Chondrocyte (in vitro differentiated cells): Measurements from ENCODE around the gene CR2. TPM values are rescaled to one million over a fixed set of nuclear protein-coding genes. Genes with fewer than 3 reads are reported as not detected.

ENCODE experiments used
- DNase-seq: peaks from one replicate; pipeline ENCODE4 v3.0.0; 2021; ENCODE audit warnings: mixed read lengths, low spot score
- H3K27ac Mint-ChIP-seq: one replicate; pipeline ENCODE4 v1.8.0; 2021; ENCODE audit warnings: mild to moderate bottlenecking, moderate library complexity, mixed read lengths; ENCODE audit not compliant: unreplicated experiment
- H3K27me3 Mint-ChIP-seq: 2 replicates; pipeline ENCODE4 v1.8.0; 2021; ENCODE audit warnings: low read depth, mixed read lengths
- H3K36me3 Mint-ChIP-seq: 2 replicates; pipeline ENCODE4 v1.8.0; 2021; ENCODE audit warnings: low read depth, mixed read lengths
- H3K4me1 Mint-ChIP-seq: 2 replicates; pipeline ENCODE4 v1.8.0; 2021; ENCODE audit warnings: low read depth, mild to moderate bottlenecking, mixed read lengths
- H3K4me3 Mint-ChIP-seq: one replicate; pipeline ENCODE4 v1.8.0; 2021; ENCODE audit warnings: mild to moderate bottlenecking, moderate library complexity, mixed read lengths; ENCODE audit not compliant: unreplicated experiment
- H3K9me3 Mint-ChIP-seq: 2 replicates; pipeline ENCODE4 v1.8.0; 2021; ENCODE audit warnings: low read depth, mixed read lengths
- CTCF ChIP-seq: fragments of 200-600 bp; sonication (generic); IDR thresholded peaks from 2 replicates; pipeline ENCODE4 v1.5.0; 2021; ENCODE audit warnings: antibody characterized with exemption, mild to moderate bottlenecking, moderate library complexity
- long read RNA-seq: library from polyadenylated mRNA; stranded (forward); transcript quantifications from one replicate; pipeline ENCODE4 v2.0.0, GENCODE V29; 2021
- total RNA-seq: library from RNA; stranded (reverse); gene quantifications from 3 replicates; pipeline ENCODE4 v1.2.1, GENCODE V29; 2021

Gene CR2
- total RNA-seq, result not detected in 3 replicates
- long read RNA-seq, result 0 reads

DNA sequence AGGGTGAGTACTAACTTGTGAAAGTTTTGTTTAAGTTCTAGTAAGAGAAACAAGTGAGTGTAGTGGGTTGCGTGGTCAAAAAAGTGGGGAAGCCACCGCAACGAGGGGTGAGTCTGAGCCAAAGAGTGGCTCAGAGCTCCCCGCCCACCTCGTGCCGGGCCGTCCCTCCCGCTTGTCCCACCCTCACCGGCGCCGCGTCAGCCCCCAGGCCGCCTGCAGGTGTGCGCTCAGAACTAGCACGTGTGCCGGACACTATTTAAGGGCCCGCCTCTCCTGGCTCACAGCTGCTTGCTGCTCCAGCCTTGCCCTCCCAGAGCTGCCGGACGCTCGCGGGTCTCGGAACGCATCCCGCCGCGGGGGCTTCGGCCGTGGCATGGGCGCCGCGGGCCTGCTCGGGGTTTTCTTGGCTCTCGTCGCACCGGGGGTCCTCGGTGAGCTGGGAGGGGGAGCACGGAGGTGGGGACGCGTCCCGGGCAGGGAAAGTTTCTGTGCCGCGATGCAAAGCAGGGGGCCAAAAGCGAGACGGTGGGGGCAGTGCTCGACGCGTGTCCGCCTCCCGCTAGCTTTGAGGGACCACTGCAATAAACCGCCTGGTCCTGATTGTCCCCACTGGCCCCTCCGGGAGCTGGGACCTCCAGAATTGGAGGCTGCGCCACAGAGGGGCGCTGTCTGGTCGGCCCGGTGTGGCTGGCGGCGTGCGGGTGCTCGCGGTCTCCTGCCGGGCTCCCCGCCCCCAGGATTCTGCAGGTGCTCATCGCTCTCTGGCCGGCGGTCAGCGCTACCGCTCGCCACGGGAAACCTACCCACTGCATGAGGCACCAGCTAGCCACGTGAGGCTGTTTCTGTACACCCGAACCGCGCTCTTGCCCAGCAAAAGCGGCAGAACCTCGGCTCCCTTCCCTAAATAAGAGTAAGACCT, at the start of gene CR2:
Gene CR2 (plus strand): TSS at position 283 of the 919 bp plus-strand sequence. CDS start 91 bp downstream, at position 374.
- no peak for TF ChIP-seq CTCF
- Mint-ChIP-seq H3K27ac (no peak within 1 kb of the TSS), H3K4me1 (peaks cover 6% of the 10 kb centered on the region), H3K27me3 (peaks cover 45% of the 10 kb centered on the region), H3K9me3 (no peaks in the 10 kb centered on the region), H3K4me3 (no peak within 1 kb of the TSS), H3K36me3 (no peaks in the 10 kb centered on the region)
- no peak for DNase-seq

GRCh38 chr1:207404849-207405525, 49.1 kb upstream of the CR2 start:
- peak; percentile 92 for TF ChIP-seq CTCF
- no peak for DNase-seq
- no peak overlapping the region for H3K4me3 Mint-ChIP-seq
- H3K4me1 Mint-ChIP-seq, result no peaks in the 10 kb centered on the region
- H3K27ac Mint-ChIP-seq, result no peak overlapping the region
- H3K9me3 Mint-ChIP-seq, result no peaks in the 10 kb centered on the region
- H3K27me3 Mint-ChIP-seq, result peaks cover 31% of the 10 kb centered on the region
- H3K36me3 Mint-ChIP-seq, result no peaks in the 10 kb centered on the region

DNA sequence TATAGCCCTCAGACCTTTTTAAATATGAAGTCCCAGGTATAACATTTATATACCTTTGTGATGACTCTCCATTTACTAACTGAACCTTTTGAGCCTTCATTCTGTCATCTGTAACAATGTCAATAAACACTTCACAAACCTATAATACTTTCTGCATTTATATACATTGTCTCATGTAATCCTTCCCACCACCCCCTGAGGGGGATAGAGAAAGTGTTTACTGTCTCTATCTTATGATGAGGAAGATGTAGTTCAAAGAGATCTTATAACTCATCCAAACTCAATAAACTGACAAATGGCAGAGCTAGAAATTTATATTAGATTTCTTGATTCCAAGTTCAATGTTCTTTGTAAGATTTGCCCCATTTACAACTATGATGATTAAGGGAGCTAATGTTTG, 48.3 kb upstream of the CR2 start:
- peaks cover 27% of the 10 kb centered on the region for H3K27me3 Mint-ChIP-seq
- TF ChIP-seq CTCF, result no peak
- no peaks in the 10 kb centered on the region for H3K9me3 Mint-ChIP-seq
- H3K36me3 Mint-ChIP-seq, result no peaks in the 10 kb centered on the region
- no peak overlapping the region for H3K4me3 Mint-ChIP-seq
- DNase-seq, result no peak
- H3K4me1 Mint-ChIP-seq, result no peaks in the 10 kb centered on the region
- no peak overlapping the region for H3K27ac Mint-ChIP-seq

DNA sequence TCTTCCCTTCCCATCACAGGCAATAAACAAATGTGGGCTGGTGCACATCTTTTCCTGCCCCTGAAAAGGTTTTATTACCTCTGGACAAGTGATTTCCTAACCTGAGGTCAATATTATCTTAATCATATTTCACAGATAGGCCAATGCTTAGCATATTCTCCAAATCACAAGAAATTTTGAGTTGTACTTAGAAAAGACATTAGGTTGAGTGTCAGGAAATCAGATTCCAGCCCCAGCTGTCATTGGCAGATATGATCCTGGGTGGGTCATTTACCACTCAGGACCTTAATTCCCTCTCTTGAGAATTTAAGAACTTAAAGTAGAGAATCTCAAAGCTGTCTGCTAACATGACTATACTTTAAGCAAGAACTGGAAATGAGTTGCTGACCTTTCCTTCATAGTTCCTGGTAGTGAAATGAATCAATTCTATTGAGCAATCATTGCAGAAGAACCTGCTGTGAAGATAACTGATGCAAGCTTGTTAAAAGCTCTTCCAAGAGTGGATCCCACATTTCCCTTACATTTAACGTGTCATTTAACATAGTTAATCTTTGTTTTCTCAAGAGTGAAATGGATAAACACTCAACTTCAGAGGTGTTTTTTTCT, 46.4 kb upstream of the CR2 start:
- DNase-seq, result no peak
- H3K4me3 Mint-ChIP-seq, result no peak overlapping the region
- H3K9me3 Mint-ChIP-seq, result no peaks in the 10 kb centered on the region
- no peaks in the 10 kb centered on the region for H3K36me3 Mint-ChIP-seq
- peaks cover 25% of the 10 kb centered on the region for H3K27me3 Mint-ChIP-seq
- no peak for TF ChIP-seq CTCF
- H3K4me1 Mint-ChIP-seq, result no peaks in the 10 kb centered on the region
- no peak overlapping the region for H3K27ac Mint-ChIP-seq

DNA sequence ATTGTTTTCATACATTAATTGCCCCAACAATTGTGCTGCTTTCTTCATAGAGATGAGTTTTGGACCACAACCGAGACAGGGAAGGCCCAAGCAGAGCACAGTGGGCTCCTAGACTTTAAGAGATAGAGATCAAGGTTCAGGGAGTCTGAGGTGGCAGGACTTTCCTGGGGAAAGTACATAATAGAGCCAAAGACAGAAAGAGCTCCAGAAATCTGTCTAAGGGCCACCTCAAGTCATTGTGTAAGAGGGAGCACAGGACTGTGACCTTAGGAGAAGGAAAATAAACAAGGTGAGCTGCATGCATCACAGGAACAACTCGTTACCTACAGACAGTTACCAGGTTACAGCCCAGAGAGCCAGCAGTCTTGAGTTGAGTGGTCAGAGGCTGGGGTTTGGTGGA, 41.3 kb upstream of the CR2 start:
- no peak for DNase-seq
- Mint-ChIP-seq H3K9me3 (no peaks in the 10 kb centered on the region), H3K27me3 (peaks cover 24% of the 10 kb centered on the region), H3K4me3 (no peak overlapping the region), H3K27ac (no peak overlapping the region), H3K4me1 (no peaks in the 10 kb centered on the region), H3K36me3 (no peaks in the 10 kb centered on the region)
- no peak for TF ChIP-seq CTCF
